ENCODE data around the gene P3H2.

The P3H2 gene

DNA sequence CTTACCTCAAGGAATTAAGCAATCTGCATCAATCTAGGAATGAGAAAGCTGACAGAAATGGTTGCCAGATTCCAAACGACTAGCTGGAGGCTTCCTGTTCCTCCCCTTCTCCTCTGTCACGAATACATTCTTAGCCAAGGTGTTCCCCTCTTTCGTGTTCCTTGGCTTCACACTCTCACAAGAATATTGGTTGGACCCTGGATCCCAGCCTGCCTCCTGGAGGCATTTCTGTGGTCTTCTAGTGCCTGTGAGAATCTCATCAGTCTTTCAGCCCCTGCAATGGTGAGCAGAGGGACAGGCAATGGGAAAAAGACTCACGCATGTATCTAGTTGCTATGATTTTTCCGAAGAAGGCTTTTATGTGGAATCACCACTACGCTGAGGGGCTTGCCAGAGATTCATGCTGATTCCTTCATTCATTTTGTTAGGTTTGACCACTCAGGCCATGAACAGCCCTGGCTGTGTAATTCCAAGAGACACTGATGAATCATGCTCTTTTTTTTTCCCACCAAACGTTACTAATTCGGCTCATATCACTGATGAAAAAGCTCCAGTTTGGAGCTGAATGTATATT lies 1.6 kb upstream of the P3H2 start:
- no peak for DNase-seq

DNA sequence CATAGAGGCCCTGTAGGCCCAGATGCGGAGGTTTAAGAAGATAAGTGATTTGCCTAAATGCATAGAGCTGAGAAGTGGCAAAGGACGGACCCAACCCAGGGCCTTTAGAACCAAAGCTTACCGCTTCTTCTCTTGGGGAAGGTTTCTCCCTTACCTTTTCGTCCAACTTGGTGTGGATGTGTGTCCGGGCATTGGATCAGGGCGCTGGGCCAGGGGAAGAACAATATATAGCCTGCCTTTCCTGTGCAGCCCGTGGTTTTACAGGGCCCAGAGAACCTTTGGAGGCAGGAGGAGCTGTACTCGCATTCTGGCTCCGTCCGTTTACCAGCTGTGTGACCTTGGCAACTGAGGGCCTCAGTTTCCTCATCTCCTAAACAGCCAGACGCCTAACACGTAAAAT lies 686 bp upstream of the P3H2 start:
- DNase-seq = no peak

DNA sequence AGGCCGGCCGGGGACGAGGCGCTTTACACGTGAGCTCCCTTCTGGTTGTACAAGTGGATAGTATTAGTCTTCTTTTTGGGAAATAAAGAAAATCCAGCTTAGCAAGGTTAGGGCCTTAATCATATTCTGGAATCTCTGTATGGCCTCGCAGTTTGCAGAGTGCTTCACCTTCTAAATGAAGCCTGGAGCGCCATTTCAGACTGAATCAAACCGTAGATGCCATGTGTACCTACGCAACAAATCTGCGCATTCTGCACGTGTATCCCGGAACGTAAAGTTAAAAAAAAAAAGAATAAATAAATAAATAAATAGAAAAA lies 322 bp upstream of the P3H2 start:
- DNase-seq = no peak

DNA sequence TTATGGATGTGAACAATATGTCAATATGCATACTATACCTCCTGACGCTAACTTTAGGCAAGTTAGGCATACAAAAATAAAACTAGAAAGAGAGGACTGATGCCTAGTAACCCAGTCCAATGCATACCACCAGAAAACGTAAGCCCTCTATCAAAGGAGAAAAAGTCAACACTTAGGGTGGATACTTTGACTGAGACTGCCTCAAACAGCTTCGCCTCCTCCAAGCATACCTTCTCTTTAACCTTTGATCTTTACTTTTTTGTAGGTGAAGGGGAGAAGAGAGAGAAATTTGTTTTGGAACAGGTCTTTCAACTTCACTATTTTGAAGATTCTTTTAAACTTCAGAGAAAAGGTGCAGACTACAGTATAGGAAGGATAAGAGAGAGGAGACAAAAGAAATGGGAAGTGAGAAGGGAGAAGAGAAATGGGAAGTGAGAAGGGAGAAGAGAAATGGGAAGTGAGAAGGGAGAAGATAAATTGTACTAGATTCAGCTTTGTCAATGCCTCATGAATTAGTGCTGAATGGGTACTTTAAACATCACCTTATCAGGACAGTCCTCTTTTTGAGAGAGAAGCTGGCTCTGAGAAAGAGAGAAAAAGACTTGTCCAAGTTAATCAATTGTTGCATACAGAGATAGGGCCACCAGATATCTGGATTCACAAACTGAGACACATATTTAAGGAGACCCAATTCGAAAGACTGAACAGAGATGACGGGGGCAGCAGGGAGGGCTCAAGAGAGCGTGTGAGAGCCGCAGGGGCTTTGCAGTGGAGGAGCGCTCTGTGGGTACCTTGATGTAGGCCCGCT lies 1.0 kb downstream of the P3H2 start:
- DNase-seq = no peak

DNA sequence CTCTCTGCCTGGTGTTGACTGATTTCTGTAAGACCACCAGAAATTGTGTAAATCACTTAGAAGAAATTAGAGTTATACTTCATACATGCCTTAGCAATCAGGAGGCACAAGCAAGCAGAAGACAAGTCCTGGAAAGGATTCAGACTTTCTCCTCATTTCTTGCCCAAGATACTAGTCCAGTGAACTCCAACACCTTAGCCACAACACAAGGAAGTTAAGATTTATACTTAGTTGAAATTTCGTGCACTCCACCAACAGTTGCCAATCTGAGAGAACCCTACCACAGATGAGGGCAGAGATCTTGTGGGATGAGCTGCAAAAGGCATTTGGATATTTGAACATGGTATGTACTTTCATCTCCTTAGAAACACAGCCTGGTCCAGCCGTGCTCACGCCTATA lies 2.3 kb downstream of the P3H2 start:
- DNase-seq = no peak

DNA sequence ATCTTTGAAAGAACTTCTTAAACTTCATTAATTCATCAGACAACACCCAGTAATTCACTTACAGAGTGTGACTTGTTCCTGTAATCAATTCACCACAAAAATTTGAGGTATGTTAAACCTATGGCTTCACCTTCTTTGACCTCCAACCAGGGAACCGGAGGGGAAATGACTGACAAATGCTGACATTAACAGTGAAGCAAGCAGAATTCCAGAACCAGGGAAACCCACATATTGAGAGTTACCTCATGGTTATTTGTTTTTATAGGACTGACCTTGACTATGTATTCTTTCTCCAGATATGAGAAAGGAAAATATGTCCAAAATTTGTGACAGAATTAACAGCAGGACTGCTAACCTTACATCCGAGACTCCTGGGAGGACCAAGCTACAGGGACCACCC lies 2.7 kb downstream of the P3H2 start:
- no peak for DNase-seq

DNA sequence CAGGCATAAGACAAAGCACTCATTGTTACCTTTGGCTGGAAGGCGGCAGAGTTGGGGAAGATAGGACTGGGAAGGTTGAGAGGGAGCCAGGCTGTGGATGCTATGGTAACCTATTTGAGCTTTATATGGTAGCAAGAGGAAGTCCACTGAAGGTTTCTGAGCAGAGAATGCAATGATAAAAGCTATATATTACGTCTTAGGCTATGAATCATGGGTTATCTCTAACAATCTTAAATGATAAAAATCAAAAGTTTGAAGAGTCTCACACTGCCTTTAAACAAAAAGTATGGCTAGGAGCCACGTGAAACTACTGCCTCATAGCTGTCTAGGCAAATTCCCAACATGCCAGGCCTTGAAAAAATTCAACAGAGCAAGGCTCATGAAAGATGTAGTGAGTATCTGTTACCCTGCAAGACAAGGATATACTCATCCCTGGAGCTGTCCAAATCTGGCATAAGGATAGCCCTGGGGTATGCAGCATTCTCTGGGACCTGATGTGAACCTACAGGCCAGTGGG lies 4.1 kb downstream of the P3H2 start:
- DNase-seq = no peak

DNA sequence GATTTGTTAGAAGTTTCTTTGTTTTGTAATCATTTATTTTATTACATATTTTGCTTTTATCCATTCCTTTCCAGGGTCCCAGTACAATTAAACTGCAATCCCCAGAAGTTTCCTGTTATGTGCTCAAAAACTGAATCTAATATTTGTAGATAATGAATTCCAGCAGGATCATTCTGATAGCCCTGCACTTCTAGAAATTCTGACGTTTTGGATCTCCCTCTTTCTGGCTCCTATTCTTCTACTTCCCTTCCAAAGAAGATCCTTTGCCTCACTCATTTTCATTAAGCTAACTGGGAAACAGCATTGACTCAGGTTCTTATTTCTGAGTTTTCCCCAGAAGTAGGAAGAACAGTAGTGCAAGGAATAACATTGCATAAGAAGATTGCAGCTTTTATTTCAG lies 9.9 kb downstream of the P3H2 start:
- DNase-seq = no peak

DNA sequence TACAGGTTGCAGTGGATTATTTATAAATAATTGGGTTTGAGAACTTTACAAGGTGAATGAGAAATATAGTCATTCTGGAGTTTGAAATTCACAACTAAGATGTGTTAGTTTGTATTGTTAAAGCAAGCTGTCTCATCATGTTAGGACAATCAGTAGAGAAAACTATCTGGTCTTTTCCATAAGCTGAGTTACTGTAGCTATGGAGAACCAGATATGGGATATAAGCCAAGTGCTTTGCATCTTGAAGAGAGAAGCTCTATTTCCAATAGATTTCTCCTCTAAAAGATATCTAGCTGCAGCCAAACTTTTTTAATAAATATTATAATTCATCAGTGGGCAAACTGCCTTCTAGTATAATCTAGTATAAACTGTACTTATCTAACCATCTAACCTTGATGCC lies 11.3 kb downstream of the P3H2 start:
- no peak for DNase-seq

DNA sequence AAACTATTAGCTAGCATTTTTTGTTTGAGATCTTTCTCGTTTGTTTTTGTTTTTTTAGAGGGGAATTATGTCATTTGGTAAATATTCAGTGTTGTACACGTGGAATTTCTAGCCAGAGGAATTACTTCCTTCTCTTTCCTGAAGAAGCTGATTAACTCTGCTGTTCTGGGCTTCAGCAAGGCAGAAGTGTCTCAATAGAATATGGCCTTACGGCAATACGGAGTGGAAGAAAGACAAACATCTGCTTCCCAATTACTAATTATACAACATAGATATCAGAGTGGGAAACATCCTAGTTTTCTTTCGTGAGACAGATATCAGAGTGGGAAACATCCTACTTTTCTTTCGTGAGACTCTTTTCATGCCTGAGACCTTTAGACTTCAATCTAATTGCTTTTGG lies 11.9 kb downstream of the P3H2 start:
- DNase-seq = no peak

DNA sequence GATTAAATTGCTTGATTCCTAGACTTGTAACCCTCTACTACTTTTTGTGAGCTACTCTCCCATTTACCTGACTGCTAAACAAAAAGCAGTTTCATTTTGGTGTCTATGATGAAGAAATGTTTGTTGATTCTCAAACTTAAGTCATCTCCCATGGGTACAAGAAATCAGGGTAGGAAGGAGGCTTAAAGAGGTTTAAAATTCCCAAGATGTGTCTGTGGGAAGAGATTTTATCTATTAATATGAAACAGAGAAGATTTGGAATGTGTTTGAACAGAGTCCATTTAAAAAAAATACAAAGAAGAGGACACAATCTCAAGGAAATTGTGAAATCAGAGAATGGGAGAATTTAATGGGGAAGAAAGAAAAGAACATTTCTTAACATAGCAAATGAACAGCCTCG lies 14.8 kb downstream of the P3H2 start:
- DNase-seq = no peak

DNA sequence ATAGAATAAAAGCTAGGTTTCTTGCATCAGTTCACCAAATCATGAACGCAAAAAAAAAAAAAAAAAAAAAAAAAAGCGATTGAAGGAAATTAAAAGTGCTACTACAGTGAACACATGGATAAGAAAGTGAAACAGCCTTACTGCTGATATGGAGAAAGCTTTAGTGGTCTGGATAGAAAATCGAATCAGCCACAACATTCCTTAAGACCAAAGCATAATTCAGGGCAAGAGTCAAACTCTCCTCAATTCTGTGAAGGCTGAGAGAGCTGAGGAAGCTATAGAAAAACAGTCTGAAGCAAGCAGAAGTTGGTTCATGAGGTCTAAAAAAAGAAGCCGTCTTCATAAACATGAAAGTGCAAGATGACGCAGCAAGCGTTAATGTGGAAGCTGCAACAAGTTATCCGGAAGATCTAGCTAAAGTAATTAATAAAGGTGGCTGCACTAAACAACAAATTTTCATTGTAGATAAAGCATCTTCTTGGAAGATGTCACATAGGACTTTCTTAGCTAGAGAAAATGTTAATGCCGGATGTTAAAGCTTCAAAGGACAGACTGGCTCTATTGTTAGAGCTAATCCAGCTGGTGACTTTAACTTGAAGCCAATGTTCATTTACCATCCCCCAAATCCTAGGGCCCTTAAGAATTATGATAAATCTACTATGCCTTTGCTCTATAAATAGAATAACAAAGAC lies 19.2 kb downstream of the P3H2 start:
- no peak for DNase-seq

DNA sequence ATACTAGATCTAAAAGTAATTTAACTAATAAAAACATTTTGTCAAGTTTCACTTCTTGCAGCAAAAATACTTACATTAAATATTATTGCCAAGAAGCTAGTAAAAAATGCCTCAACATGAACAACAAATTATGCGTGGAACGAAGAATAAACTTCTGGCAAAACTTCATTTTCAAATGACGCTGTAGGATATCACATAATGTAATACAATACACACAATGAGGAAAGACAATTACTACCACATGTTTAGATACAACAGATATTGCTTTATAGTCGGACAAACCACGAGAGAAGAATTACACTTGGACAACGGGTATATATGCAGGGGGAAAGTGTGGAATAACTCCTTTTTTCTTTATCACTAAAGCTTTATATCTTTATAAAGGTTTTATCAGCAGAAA lies 21.6 kb downstream of the P3H2 start:
- no peak for DNase-seq

DNA sequence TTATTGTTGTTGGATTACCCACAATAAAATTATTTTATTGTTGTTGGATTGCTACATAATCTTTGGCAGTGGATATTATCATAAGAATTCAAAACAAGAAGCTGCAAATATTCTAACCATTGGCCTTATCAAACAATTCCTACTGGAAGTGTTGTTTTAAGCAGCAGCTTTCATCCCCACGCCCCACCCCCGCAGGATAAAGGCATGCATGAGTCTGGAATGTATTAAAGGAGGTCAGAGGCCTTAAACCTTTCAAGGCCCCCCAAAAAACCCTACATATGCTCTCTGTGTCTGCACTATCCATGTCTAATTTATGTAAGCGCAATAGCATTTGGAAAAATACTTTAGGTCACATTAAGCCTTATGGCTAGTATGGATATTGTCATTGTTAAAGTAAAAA lies 23.1 kb downstream of the P3H2 start:
- no peak for DNase-seq

DNA sequence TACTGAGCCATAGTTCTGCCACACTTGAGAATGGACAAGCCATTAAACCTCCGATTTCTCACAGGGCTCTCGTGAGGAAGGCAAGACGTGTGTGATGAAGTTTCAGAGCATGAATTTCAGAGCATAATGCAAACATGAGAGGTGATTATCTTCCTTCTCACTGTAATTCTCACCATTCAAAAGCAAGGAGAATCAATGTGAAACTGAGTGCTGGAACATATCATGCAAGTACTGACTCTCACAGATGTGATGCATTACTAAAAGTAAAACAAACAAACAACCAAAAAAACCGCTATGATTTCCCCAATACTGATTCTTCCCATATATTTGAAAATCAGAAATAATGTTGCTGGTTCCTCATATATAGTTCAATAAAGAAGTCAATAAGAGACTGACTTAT lies 23.7 kb downstream of the P3H2 start:
- no peak for DNase-seq

DNA sequence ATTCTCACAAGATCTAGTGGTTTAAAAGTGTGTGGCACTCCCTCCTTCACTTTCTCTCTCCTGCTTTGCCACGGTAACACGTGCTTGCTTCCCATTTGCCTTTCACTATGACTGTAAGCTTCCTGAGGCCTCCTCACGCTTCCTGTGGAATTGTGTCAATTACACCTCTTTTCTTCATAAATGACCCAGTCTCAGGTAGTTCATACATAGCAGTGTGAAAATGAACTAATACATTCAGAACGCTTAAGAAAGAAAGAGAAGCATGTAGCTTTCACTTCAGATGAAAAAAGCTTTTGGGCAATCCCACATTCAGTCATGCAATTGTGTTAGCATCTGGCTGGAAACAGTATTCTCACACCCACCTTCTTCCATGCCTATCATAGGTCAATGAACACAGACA lies 24.4 kb downstream of the P3H2 start:
- no peak for DNase-seq

DNA sequence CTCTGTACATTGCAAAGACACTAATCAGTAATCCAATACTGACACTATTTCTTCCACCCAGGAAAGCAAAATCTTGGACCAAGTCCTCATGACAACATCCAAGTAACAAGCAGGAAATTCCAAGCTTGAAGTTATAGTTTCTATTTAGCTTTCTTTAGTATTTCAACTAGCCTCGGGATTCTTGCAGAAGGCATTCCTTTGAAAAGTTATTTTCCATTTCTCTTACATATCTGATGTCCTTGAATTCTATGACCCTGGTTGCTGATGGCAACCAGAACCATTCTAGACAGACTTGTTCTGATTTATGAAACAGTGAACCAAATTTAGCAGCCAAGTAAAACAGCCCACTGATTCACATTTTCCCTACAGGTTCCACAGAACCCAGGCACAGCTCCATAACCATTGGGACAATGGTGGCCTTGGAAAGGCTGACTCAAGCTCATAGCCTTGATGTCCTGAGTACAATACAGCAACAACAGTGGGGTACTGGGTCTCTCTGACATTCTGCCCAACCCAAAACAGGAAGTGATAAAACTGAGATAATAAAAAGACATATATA lies 26.5 kb downstream of the P3H2 start:
- DNase-seq = no peak

DNA sequence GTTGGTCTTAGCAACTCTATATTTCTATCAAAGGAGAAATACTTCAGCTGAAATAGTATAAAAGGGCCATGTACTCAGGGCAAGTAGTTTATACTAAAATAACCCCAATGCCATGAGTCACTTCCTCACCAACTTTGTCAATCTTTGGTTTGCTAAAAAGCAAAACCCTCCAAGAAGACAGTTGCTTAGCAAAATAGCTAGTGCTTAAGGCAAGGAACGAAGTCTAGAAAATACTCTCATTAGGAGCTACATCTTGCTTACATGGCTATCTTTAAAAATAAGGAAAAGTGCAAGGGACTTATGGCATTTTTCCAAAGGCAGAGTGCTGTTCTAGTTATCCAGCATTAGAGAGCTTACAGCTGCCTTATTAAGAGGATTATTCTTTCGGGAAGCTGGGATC lies 28.4 kb downstream of the P3H2 start:
- no peak for DNase-seq

DNA sequence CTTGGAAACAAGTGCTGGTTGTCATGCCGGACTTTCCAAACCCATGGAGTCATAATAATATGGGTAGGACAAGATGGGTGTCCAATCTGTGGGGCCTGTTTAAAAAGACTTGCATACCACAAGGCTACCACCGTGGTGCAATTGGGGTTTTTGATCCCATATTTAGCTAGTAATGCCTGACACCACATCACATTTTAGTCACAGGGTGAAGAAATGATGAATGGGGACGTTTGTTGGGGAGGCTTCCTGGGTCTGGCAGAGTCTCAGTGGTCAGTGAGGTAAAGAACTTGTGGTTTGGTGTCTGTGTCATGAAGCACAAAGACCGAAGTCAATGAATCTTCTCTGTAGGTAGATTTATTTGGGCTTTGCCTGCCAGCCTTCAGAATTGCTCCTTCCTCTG lies 31.0 kb downstream of the P3H2 start:
- DNase-seq = no peak

DNA sequence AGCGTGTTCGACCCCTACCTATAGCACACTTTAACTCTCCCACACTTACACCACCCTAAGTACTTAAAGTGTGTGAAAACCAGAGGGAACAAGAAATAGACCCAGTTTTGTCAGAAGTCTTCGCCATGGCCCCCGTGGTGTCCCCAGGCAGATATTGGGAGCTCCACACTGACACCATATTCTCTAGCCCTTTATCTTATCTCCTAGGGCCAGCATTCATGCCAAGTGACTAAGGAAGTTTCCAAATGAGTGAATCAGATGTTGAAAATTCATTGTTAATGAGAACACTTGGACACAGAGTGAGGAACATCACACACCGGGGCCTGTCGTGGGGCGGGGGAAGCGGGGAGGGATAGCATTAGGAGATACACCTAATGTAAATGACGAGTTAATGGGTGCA lies 31.8 kb downstream of the P3H2 start:
- DNase-seq = no peak

DNA sequence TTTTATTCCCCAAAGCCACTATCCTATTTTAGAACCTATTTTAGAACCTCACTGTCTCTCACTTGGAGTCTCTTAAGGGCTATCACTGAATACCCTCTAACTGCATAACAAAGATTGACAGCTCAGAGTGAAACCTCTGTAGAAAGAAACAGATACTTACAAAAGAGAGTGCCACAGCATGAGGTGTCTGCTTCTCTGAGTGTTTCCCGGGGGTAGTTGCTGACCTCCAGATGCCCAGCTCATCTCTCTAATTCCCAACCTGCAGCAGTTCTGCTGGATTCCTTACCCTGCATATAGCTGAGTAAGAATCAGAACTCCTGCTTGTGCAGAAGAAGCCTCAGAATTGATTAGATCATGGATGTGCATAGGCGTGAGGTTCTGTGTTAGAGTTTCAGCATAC lies 34.5 kb downstream of the P3H2 start:
- no peak for DNase-seq

DNA sequence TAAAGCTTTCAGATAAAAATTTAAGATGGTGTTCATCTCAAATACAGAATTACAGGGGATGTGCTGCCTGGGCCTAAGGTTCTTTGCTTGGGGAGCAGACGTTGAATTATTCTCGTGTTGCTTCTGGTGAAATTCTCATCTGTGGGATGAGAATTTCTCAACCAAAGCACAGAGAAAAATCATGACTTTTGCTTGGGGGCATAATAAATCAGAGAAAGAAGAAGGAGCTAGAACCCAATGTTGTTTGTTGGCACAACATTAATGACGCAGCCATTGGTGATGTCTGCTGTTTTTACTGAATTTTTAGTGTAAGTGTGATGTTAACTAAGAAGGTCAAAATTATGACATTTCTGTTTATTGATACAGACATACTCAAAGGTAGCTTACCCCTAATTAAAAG lies 35.7 kb downstream of the P3H2 start:
- DNase-seq = no peak

DNA sequence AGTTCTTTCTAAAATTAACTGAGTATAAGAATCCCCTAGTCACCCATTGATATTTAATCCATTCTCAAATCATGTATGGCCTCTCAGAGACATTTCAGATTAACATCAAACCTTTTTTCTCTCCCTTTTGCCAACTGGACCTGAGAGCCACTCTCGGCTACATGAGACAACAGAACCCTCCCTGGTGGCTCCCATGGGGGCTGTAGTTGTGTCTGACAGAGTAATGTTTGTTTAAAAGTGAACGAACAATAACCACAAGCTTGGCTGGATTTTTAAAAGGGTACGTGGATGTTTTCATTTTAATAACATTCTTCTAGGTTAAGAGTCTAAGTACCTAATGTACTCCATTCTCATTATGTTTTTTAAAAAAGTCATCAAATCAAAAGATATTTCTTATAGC lies 37.1 kb downstream of the P3H2 start:
- no peak for DNase-seq

DNA sequence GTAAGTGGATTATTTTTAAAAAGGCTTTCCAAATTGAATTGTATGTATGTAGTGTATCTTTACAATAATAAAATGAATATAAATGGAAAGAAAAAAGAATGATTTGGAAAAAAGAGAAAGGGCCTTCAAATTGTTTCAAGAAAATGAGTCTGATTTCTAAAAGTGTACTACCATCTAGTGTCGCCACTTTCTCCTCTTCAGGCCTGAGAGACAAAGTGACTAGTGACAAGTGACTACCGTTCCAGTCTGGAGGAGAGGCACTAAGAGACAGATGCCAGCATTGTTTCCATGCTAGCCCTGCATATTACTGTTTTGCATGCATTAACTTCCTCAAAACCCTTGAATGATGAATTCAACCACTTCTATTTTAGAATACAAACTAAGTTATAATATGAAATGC lies 39.3 kb downstream of the P3H2 start:
- no peak for DNase-seq
